OCI-LY1 (cell line): ENCODE measurements around the gene SKP1.

ENCODE experiments used
- EZH2 ChIP-seq: fragments of 200-600 bp; sonication (generic), shearing (Covaris generic); IDR thresholded peaks from 2 replicates; pipeline ENCODE4 v1.8.0; 2017; ENCODE audit warnings: borderline replicate concordance, mixed run types, mild to moderate bottlenecking, antibody characterized with exemption, low read length, moderate library complexity, mixed read lengths
- TF ChIP-seq, protein P1 (sequence below): fragments of 200-600 bp; sonication (generic), shearing (Covaris generic); IDR thresholded peaks from 2 replicates; pipeline ENCODE4 v1.5.1; 2017; ENCODE audit warnings: mild to moderate bottlenecking, antibody characterized with exemption, low read length, moderate library complexity, mixed read lengths

DNA sequence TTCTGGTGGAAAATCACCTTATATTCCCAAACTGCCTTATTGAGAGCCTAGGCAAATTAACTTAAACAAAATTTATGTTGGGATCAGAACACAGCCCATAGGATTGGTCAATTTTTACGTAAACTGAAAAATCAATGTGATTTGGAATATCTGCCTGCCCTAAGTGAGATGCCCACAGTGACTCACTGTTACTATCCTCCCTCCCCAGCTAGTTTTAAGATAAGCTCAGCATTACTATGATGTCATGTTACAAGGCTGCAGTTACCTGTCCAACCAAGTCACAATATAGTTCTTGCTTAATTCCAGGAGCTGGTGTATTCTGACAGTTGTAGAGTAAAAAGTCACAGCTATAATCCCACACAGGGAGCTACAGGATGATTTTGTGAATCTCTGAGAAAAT, 23.1 kb downstream of the SKP1 start:
- TF ChIP-seq EZH2 = no peak
- TF ChIP-seq, protein P1, sequence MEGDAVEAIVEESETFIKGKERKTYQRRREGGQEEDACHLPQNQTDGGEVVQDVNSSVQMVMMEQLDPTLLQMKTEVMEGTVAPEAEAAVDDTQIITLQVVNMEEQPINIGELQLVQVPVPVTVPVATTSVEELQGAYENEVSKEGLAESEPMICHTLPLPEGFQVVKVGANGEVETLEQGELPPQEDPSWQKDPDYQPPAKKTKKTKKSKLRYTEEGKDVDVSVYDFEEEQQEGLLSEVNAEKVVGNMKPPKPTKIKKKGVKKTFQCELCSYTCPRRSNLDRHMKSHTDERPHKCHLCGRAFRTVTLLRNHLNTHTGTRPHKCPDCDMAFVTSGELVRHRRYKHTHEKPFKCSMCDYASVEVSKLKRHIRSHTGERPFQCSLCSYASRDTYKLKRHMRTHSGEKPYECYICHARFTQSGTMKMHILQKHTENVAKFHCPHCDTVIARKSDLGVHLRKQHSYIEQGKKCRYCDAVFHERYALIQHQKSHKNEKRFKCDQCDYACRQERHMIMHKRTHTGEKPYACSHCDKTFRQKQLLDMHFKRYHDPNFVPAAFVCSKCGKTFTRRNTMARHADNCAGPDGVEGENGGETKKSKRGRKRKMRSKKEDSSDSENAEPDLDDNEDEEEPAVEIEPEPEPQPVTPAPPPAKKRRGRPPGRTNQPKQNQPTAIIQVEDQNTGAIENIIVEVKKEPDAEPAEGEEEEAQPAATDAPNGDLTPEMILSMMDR = no peak
